Panc1 (cell line): ENCODE measurements around the gene UNC119B. TPM values are rescaled to one million over a fixed set of nuclear protein-coding genes. Genes with fewer than 3 reads are reported as not detected.

Experiments
- ATAC-seq: fragments of 200-7000 bp; cut with Tn5 transposase; 2 replicates; pipeline ENCODE4 v1.9.1; 2020; ENCODE audit warnings: mild to moderate bottlenecking, moderate library complexity
- BruUV-seq: library from RNA; stranded (reverse); fragments of 400-500 nt; replicated peaks from 2 replicates; lab custom pipeline; 2021; lab: Mats Ljungman, UMichigan
- CTCF ChIA-PET: fragments of 300-600 bp; sonication (Branson Sonifier 250); formaldehyde crosslinking; loops from one replicate; lab custom pipeline; 2022; ENCODE audit warnings: antibody characterized with exemption; lab: Charles Lee
- POLR2A ChIA-PET: fragments of 300-600 bp; sonication (Branson Sonifier 250); formaldehyde crosslinking; loops from one replicate; lab custom pipeline; 2022; ENCODE audit warnings: antibody characterized with exemption; lab: Charles Lee
- DNase-seq: peaks from one replicate; pipeline ENCODE4 v3.0.0-alpha.2; 2010; ENCODE audit warnings: low read depth, low spot score
- H3K27ac ChIP-seq: 2 replicates; pipeline ENCODE4 v1.5.1; 2011; ENCODE audit warnings: mild to moderate bottlenecking, low read length, inconsistent platforms
- H3K27me3 ChIP-seq: fragments of 200-500 bp; sonication (Bioruptor generic); 2 replicates; pipeline ENCODE4 v1.6.0; 2014; ENCODE audit warnings: low read length, inconsistent platforms; ENCODE audit not compliant: control insufficient read depth, insufficient read depth
- H3K36me3 ChIP-seq: fragments of 200-500 bp; sonication (Bioruptor generic); 2 replicates; pipeline ENCODE4 v1.5.1; 2014; ENCODE audit warnings: inconsistent platforms, mild to moderate bottlenecking, low read length, moderate library complexity; ENCODE audit not compliant: control insufficient read depth, insufficient read depth
- H3K4me1 ChIP-seq: 2 replicates; pipeline ENCODE4 v1.5.1; 2011; ENCODE audit warnings: inconsistent platforms, mild to moderate bottlenecking, low read length, moderate library complexity; ENCODE audit not compliant: control insufficient read depth, insufficient read depth
- H3K4me3 ChIP-seq, 2 experiments: 2 replicates each; pipeline ENCODE4 v1.5.1; 2011 to 2012; ENCODE audit warnings: low read depth in 2 of 2, low read length in 2 of 2, mild to moderate bottlenecking in 2 of 2, inconsistent platforms in 1 of 2, moderate library complexity in 1 of 2
- H3K9me3 ChIP-seq: fragments of 200-500 bp; sonication (Bioruptor generic); 2 replicates; pipeline ENCODE4 v1.5.1; 2014; ENCODE audit warnings: low read depth, mild to moderate bottlenecking, inconsistent platforms, low read length, moderate library complexity; ENCODE audit not compliant: control insufficient read depth, insufficient read depth
- CTCF ChIP-seq: fragments of 450-650 bp; IDR thresholded peaks from 2 replicates; pipeline ENCODE4 v1.5.1; 2017; ENCODE audit warnings: mild to moderate bottlenecking
- POLR2AphosphoS5 ChIP-seq: IDR thresholded peaks from 2 replicates; pipeline ENCODE4 v1.6.1; 2012; ENCODE audit warnings: mild to moderate bottlenecking, low read depth, low read length, moderate library complexity
- REST ChIP-seq, 2 experiments: IDR thresholded peaks; 2 replicates each; pipeline ENCODE4 v1.6.1; 2011 to 2012; ENCODE audit warnings: low read depth in 2 of 2, control low read depth in 1 of 2, low read length in 1 of 2, mild to moderate bottlenecking in 1 of 2, moderate library complexity in 1 of 2; ENCODE audit not compliant: insufficient read depth in 1 of 2
- SIN3A ChIP-seq: IDR thresholded peaks from 2 replicates; pipeline ENCODE4 v1.6.1; 2012; ENCODE audit warnings: low read depth, mild to moderate bottlenecking, low read length, moderate library complexity, borderline replicate concordance; ENCODE audit not compliant: insufficient read depth
- TCF7L2 ChIP-seq: IDR thresholded peaks from 2 replicates; pipeline ENCODE4 v1.6.1; 2011; ENCODE audit warnings: mild to moderate bottlenecking, low read depth, low read length, inconsistent platforms
- in situ Hi-C: cut with HindIII; loops from 2 replicates; pipeline ENCODE4 v1.10.0; 2016; ENCODE audit warnings: low sequenced_read_pairs, low pct_unique_long_range_greater_than_20kb
- intact Hi-C: fragments of 100-400 bp; cut with micrococcal nuclease; formaldehyde crosslinking; loops from one replicate; pipeline ENCODE4 v1.10.0; 2022; ENCODE audit not compliant: unreplicated experiment
- total RNA-seq: library from RNA; stranded (reverse); gene quantifications from one replicate; pipeline ENCODE4 v1.2.1, GENCODE V29; 2021; ENCODE audit not compliant: unreplicated experiment

Gene UNC119B
- total RNA-seq, 1 experiment from 2014 or later, result 26.0 TPM

GRCh38 chr12:120725151-120725658, 14.9 kb downstream of the UNC119B start:
- CTCF ChIA-PET, result interaction anchor here (0.5 to 1.1 kb wide), 3 partner anchors 40 to 456 kb away, joined by 3 to 10 read pairs (median 3); no protein-coding TSS in a partner anchor
- DNase-seq (no peak), ATAC-seq (peak; percentile 27)
- in situ Hi-C loops, result no loop called here
- peak overlapping the region; percentile 71 to 82 for H3K4me3 ChIP-seq
- POLR2A ChIA-PET, result interaction anchor here (0.6 to 0.7 kb wide), 2 partner anchors 178 to 255 kb away, joined by 3 read pairs; no protein-coding TSS in a partner anchor
- no peaks in the 10 kb centered on the region for H3K9me3 ChIP-seq
- peak overlapping the region; percentile 90 for H3K27ac ChIP-seq
- BruUV-seq, result no TSS peak
- H3K27me3 ChIP-seq, result no peaks in the 10 kb centered on the region
- TF ChIP-seq TCF7L2, result no peak
- no peak; the same call in 1 of the 2 replicates for TF ChIP-seq POLR2AphosphoS5
- no peak for TF ChIP-seq SIN3A
- TF ChIP-seq REST (IDR thresholded peaks at IDR 0.05; ENCODE audit: insufficient read depth in 1 of 2, low read depth in 2 of 2, low read length in 1 of 2), result no peak
- no peak for TF ChIP-seq CTCF
- H3K4me1 ChIP-seq, result peaks cover 8% of the 10 kb centered on the region
- intact Hi-C loops, result no loop called here
- H3K36me3 ChIP-seq, result peaks cover 9% of the 10 kb centered on the region

- H3K27ac ChIP-seq, result peak within 1 kb of the TSS; percentile 90
- H3K4me1 ChIP-seq, result peaks cover 8% of the 10 kb centered on the region
- BruUV-seq, result no TSS peak
- POLR2A ChIA-PET, result interaction anchor here (0.6 kb wide), 1 partner anchor 178 kb away, joined by 3 read pairs; no protein-coding TSS in a partner anchor
- no peaks in the 10 kb centered on the region for H3K9me3 ChIP-seq
- CTCF ChIA-PET, result interaction anchor here (0.5 to 1.1 kb wide), 3 partner anchors 41 to 456 kb away, joined by 3 to 10 read pairs (median 3); no protein-coding TSS in a partner anchor
- peak within 1 kb of the TSS; percentile 71 to 82 for H3K4me3 ChIP-seq
- DNase-seq (peak; percentile 22), ATAC-seq (peak; percentile 99)
- TF ChIP-seq POLR2AphosphoS5, result peak; percentile 56; the same call in 1 of the 2 replicates
- TF ChIP-seq CTCF, result no peak
- peak; percentile 60; the same call in 1 of the 2 replicates for TF ChIP-seq SIN3A
- no peak for TF ChIP-seq REST (IDR thresholded peaks at IDR 0.05; ENCODE audit: insufficient read depth in 1 of 2, low read depth in 2 of 2, low read length in 1 of 2)
- no peak for TF ChIP-seq TCF7L2
- intact Hi-C loops, result no loop called here
- H3K27me3 ChIP-seq, result no peaks in the 10 kb centered on the region
- peaks cover 8% of the 10 kb centered on the region for H3K36me3 ChIP-seq
- in situ Hi-C loops, result no loop called here
Observed at GRCh38 chr12:120725659-120726509, 15.6 kb downstream of the UNC119B start, which contains the start of gene ACADS. ACADS (plus strand) TSS chr12:120725826; CDS start chr12:120725886, 60 bp downstream.
